Left colon (tissue), 2 donors: ENCODE measurements around the gene NDUFAF2. TPM values are rescaled to one million over a fixed set of nuclear protein-coding genes. Genes with fewer than 3 reads are reported as not detected.
"Not testable (repeated sequence)": the region's sequence is repeated elsewhere in the genome, so short reads cannot be mapped to it uniquely, and the experiment has no call there.

Experiments used
- ATAC-seq: fragments of 200-7000 bp; cut with Tn5 transposase; one replicate; pipeline ENCODE4 v1.9.1; 2020; ENCODE audit warnings: mild to moderate bottlenecking, moderate library complexity
- DNase-seq, 2 donors: peaks; one replicate each; pipeline ENCODE4 v3.0.0-alpha.2; 2020
- intact Hi-C, 2 donors: fragments of 100-400 bp; cut with DNase I in 1 of 2; cut with micrococcal nuclease in 1 of 2; formaldehyde crosslinking; loops; one replicate each; pipeline versions ENCODE4 v1.11.2 to v1.14.0; 2022; cut with DNase I, micrococcal nuclease
- total RNA-seq, 2 donors: library from RNA; stranded (reverse); fragmentation: NEBNext Ultra II Directional; extraction: Animal tissue kit (Norgen Biotek cat#: 25700); gene quantifications; one replicate each; pipeline ENCODE4 v1.2.1, GENCODE V29; 2021
- donor health status: DM: no; HTN: no; CAD: no.
- donor health status: DM: yes; HTN: yes; CAD: no.

The NDUFAF2 gene
- total RNA-seq, 2 donors from 2014 or later, result 15.6 to 25.0 TPM

DNA sequence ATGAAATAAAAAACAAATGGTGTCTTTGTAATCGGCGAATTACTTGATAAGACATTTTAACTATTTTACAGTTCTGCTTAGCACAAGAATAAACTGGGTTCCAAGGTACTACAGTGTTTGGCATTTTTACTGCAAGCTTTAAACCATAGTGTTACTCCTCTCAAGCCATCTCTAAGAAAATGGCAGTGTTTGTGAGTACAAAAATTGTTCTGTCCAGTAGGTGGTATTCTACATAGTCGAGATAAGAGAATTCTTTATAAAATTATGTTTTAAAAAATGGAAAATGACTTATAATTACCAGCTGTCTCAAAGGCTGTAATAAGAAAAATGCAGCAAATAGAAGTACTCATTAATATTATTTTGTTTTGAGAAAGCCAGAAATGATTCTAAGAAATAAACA lies 214.1 kb downstream of the NDUFAF2 start:
- DNase-seq, result no peak
- intact Hi-C loops, result no loop called here
- no peak for ATAC-seq

DNA sequence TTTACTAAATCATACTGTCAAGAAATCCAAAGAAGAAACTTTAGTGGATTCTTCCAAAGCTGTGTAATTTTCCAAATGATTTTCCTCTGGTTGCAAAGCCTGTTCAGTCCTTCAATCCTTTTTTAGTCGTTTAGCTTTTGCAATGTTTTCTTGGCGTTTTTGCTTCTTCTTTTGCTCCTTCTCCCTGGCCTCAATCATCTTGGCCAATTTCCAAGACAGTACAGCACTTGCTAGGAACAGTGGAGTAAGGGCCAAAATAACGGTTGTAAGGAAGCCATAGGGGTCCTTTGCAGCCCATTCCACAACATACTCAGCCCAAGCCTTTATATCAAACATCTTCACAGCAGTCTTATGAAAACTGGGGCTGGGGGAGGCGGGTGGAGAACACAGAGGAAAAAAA lies 214.8 kb downstream of the NDUFAF2 start:
- ATAC-seq (no peak), DNase-seq (no peak)
- intact Hi-C loops, result loop anchor here in 1 of 2 donors (10.0 kb wide), 2 partner anchors 175 to 505 kb away; partner anchors contain the start of gene ZSWIM6

DNA sequence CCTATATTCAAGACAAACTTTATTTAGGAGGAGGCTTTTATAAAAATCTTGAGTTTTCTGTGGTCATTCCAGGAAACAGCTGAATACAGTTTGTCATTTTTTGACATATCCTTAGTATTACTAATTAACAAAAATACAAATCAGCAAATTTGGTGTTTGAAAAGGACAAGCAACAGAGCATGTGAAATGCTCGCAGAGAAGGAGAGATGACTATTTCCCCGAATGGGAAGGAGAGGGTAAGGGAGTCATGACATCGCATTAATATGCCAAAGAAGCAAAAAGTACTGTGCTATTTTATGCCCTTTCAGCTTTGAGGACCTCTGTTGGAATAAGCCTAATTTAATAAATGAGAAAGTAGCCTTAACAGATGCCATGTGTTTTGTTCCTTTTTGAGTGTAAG lies 215.5 kb downstream of the NDUFAF2 start:
- no peak for DNase-seq
- ATAC-seq, result no peak
- intact Hi-C loops, result loop anchor here in 1 of 2 donors (10.0 kb wide), 2 partner anchors 174 to 504 kb away; partner anchors contain the start of gene ZSWIM6

DNA sequence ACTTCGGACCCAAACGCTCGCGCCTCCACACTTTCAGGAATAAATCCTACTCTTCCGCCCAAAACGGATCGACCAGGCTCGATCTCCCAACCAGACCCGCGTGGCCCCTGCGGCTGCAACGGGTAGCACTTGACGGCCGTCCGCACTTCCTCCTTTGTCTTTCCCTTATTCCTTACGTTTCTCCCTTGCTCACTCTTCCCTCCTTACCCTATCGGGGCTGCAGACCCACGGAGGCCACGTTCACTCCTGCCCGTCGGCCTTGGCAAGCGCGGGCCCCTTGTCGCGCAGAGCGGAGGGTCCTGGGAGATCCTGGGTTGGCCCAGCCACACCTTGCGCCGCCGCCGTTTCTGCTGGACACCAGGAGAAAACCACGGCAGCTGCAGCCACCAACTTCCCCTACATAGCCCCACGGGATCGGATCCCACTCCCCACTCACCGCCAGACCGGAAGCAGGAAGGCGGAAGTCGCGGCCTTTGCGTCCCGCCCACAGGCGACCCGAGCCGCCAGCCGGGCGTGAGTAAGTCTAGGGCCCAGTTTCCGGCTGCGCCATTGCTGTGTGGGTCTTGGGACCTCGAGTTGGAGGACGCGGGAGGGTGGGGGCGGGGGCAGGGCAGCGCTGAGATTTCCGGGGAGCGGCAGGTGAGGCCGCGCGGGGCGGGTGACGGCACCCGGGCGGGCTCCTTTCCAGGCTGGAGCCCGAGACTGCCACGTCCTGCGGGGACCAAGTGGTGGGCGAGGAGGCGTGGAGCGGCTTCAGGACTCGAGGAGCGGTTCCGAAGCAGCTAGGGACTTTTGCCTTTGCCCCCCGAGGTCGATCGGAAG lies 217.2 kb downstream of the NDUFAF2 start, which contains the start of gene SMIM15:
TSS of gene SMIM15 (minus strand) at position 459 of the 822 bp plus-strand sequence. CDS start 2,297 bp downstream, outside the sequence.
- ATAC-seq (peak; percentile 95), DNase-seq (peak; percentile 93)
- intact Hi-C loops, result loop anchor here in 1 of 2 donors (10.0 kb wide), 2 partner anchors 173 to 503 kb away; partner anchors contain the start of gene ZSWIM6

DNA sequence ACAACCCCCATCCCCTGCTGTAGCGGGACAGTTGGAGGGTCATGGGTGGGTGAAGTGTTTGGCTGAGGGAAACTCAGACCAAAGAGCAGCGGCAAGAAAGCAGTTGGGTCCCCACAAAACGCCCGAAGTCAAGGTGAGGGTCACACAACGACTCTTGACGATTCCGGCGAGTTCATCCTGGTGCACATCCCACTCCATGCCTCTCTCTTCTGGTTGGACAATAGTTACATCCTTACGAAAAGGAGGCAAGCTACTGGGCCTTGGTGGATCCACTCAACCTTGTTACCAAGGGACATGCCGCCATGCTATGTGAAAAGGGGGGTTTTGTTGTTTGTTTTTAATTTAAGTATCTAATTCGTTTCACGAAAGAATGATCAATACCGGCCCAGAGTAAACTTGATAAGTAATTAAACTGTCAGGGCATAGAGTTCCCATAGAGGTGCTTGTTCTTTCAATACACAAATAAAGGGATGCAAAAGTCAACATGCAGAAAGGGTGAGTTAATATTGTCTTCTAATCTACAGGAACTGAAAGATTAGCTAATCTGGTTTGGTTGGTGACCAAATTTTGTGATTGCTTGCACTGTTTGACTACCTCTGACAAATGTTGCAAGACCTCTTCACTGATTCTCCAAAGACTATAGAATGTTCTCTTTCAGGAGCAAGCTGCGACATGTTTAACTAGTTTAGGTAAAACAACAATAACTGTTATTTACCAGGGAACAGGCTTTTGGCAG lies 218.0 kb downstream of the NDUFAF2 start:
- intact Hi-C loops, result loop anchor here in 1 of 2 donors (10.0 kb wide), 2 partner anchors 172 to 502 kb away; partner anchors contain the start of gene ZSWIM6
- peak in 1 of 2 donors; percentile 38 for DNase-seq
- peak; percentile 38 for ATAC-seq

DNA sequence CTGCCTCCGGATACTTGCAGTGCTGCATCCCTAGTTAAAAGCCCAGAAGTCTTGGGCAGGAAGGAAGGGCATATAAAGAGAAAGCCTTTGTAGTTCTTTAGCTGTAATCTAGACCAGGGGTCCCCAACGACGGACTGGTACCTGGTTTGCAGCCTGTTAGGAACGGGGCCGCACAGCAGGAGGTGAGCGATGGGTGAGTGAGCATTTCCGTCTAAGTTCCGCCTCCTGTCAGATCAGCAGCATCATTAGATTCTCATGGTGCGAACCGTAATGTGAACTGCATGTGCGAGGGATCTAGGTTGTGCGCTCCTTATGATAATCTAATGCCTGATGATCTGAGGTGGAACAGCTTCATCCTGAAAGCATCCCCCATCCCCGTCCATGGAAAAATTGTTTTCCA lies 218.9 kb downstream of the NDUFAF2 start:
- intact Hi-C loops, result loop anchor here in 1 of 2 donors (10.0 kb wide), 2 partner anchors 171 to 501 kb away; partner anchors contain the start of gene ZSWIM6
- ATAC-seq (no peak), DNase-seq (peak in 1 of 2 donors; percentile 11)

DNA sequence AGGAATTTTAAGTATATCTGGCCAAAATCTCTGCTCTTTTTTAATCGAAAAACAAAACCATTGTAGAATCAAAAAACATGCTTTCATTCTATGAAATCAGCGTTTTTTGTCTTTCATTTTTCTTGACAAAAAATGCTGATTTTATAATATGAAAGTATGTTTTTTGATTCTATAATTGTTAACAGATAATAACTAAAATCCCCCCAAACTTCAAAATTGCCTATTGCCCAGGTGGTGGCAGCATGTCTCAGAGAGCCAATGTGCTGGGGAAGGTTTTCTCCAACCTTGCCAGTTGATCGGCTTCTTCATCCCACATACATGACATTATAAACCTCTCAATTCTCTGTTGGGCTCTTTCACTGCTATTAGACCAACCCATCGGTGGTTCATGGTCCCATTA lies 222.4 kb downstream of the NDUFAF2 start:
- ATAC-seq, result peak; percentile 54
- intact Hi-C loops, result loop anchor here in 1 of 2 donors (10.0 kb wide), 2 partner anchors 167 to 497 kb away; partner anchors contain the start of gene ZSWIM6

DNA sequence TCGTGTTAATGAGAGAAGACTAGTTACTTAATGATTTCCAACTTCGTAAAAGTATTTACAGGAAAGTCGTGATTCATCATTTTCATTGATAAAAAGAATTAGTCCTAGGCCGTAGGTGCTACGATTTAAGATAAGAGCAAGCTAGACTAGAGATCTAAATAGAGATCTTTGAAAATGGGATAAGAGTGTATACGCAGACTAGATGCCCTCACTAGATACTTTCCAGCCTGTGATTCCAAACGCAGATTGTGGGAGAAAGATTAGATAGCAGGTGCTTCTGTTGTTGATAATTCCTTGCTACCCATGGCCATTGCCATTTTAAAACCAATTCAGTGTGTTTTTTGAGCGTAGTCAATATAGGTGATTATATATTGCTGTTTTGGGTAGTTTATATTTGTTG lies 223.9 kb downstream of the NDUFAF2 start:
- intact Hi-C loops, result loop anchor here in 1 of 2 donors (10.0 kb wide), 2 partner anchors 166 to 496 kb away; partner anchors contain the start of gene ZSWIM6
- ATAC-seq (no peak), DNase-seq (no peak)

More for the DNA sequence above, 222.4 kb downstream of the NDUFAF2 start:
- peak in 1 of 2 donors; percentile 23 for DNase-seq

DNA sequence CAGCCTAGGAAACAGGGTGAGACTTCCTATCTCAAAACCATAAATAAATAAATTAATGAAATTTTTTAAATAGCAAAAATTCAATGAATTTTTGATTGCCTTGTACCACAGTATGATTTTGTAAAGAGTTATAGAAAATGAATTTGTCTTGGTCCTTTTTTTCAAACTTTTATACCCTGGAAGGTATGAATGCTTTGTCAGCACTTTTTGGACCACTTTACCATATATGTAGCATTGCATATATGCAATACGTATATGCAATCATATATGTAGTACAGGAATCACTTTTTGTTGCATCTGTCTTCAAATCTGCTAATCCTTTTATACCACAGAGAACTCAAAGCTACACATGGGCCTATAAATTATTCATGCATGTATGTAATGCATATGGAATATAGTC lies 226.5 kb downstream of the NDUFAF2 start:
- intact Hi-C loops, result no loop called here

DNA sequence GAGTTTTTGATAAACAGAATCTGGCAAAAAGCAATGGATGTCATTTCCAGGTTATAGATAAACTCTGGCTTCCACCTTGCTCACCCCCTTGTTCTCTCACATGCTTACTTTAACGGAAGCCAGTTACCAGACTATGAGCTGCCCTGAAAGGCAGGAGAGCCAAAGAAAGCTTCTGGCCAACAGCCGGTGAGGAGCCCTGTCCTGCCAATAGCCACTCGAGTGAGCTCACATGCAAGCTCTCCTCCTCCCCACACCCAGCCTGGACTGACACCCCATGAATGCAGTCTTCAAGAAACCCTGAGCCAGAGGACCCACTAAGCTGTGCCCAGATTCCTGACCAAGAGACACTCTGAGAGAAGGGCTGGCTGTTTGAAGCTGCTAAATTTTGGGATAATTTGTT lies 231.6 kb downstream of the NDUFAF2 start:
- ATAC-seq (no peak), DNase-seq (no peak)
- intact Hi-C loops, result no loop called here

More for the DNA sequence above, 226.5 kb downstream of the NDUFAF2 start:
- ATAC-seq (no peak), DNase-seq (no peak)

DNA sequence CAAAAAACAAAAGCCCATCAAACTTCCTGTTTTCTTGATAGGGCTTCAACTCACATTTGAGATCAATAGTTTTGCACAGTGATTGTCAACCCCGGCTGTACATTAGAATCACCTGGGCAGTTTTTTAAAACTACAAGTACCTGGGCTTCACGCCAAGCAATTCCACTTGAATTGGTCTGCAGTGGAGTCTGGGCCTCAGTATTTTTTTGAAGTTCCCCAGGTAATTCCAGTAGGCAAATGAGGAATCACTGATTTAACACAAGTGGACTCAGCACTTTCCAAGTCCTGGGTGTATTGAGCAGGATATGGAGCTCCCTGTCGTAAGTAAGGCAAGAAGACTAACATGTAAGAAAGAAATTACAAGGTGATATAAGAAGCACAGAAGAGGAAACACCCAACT lies 232.1 kb downstream of the NDUFAF2 start:
- no peak for ATAC-seq
- intact Hi-C loops, result no loop called here
- no peak for DNase-seq

DNA sequence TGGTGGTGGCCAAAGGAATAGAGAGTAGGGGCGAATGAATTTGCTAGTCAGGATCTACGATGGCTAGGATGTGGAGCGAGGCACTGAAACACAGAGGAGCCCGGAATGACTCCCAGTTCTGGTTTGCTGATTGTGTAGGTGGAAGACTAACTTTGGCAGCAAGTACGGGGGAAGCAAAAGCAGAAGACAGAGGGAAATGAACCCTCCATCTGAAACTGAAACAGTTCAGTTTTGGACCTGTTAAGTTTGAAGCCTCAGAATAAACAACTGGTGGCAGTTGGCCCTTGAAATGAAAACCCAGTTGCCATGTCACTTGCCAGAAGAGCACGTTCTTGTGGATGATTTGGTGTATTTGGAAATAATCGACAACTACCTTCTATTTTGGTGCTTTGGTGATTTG lies 232.7 kb downstream of the NDUFAF2 start:
- intact Hi-C loops, result no loop called here
- ATAC-seq (no peak), DNase-seq (no peak)

DNA sequence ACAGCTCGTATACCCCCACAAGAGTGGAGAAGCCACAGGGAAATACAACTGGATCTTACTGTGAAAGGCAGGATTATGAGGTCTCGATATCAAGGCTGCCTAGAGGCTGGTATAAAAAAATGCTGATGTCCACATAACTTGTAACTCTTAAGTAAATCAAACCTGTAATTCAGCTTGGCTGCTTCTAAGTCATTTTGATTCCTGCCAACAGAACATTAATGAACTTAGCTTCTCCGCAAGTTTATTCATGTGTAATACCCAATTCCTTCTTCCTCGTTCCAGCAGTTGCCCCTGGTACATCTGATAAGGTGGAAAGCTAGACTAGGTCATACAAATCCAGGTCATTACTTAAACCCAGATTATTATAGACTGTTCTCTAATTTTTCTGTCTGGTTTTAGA lies 233.7 kb downstream of the NDUFAF2 start:
- DNase-seq (no peak), ATAC-seq (no peak)
- intact Hi-C loops, result no loop called here

DNA sequence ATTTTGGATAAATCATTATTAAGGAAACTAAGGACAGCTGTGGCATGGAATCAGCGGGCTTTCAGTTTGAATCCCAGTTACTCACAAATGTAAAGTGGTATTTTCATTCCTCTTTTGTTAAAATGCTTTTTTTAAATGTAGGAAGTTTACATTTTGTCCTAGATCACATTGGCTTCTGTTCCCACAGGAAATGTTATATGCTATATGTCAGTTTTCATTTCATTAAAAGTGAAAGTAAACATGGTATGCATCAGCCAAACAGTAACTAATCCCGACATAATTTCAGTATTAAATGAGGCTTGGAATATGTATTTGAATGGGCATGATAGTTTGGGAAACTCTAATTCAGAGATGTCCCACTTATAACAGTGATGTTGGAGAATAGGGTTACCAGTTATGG lies 235.9 kb downstream of the NDUFAF2 start:
- ATAC-seq, result no peak
- DNase-seq, result no peak
- intact Hi-C loops, result no loop called here

DNA sequence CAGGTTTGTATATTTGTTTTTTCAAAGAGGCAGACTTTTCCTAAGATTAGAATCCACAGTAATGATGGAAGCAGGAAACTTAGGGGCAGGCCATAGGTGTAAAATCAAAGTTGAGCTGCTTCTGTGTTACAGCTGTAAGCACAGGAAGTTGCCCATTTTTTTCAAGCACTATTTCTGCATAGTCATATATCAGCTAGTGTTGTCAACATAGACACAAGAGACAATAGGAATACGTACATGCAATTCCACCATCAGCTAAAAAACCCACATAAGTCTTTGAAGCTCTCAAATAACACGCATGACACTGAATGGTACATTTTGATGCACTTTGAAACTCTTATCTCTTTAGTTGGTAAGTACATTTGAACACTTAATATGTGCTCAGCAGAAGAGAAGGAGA lies 237.4 kb downstream of the NDUFAF2 start:
- DNase-seq (no peak), ATAC-seq (no peak)
- intact Hi-C loops, result no loop called here

DNA sequence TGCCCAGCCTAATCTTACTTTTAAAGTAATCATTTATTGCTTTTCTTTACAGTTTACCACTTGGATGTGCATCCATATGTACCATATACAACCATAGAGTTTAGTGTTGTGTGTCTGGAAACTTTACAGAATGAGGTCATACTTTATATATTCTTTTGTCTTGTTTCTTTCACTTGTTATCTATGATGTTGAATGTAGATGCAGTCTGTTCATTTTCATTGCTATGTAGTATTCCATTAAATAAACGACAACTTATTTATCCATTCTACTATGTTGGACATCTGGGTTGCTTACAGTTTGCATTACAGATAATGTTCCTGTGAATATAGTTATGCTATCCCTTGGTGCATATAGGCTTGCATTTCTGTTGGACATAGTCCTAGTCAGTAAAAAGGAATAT lies 238.5 kb downstream of the NDUFAF2 start:
- DNase-seq (no peak), ATAC-seq (no peak)
- intact Hi-C loops, result no loop called here

DNA sequence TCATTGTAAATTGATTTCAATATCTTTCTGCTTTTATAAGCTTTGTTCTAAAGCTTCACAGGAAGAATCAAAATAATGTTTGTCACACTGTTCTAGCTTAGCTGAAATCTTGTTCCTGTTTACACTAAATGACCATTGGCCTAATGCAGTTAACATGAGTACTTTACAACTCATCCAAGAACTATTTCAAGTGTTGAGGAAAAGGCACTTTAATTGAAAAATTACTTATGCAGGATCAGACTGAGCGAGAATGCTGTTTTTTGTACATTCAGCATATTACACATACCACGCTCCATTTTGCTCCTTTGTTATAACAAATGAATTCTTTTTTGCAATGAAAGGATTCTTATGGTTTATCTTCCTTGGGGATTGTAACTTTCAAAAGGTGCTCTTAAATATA lies 239.7 kb downstream of the NDUFAF2 start:
- ATAC-seq (no peak), DNase-seq (no peak)
- intact Hi-C loops, result no loop called here

DNA sequence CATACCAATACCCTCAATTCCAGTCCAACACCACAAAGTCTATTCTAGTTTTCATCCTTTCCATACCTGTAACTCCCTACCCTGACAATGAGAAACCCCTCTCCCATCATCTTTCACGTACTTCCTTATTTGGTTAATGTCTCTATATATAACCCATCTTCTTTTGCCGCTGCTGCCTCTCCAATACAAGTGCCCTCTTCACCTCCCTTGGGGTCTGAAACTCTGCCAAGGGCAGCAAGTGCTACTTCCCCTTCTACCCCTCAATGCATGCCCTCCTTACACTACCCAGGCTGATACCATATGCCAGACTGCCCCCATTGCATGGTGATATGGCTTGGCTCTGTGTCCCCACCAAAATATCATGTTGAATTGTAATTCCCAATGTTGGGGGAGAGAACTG lies 241.6 kb downstream of the NDUFAF2 start:
- ATAC-seq (no peak), DNase-seq (no peak)
- intact Hi-C loops, result no loop called here

DNA sequence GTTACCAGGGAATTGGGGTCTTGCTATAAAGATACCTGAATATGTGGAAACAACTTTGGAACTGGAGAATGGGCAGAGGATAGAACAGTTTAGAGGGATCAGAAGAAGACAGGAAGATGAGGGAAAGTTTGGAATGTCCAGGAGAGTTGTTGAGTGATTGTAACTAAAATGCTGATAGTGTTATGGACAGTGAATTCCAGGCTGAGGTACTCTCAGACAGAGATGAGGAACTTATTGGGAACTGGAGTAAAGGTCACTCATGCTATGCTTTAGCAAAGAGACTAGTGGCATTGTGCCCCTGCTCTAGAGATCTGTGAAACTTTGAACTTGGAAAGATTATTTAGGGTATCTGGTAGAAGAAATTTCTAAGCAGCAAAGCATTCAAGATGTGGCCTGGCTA lies 242.3 kb downstream of the NDUFAF2 start:
- ATAC-seq, DNase-seq, intact Hi-C loops: not testable (repeated sequence)
